ENCODE results near the gene DESI2.
"Not testable (repeated sequence)": the region's sequence is repeated elsewhere in the genome, so short reads cannot be mapped to it uniquely, and the experiment has no call there.

DESI2 gene

GRCh38 chr1:244660595-244660994 is 7.7 kb downstream of the DESI2 start:
- TF ChIP-seq EZH2phosphoT487 (conservative IDR thresholded peaks at IDR 0.05; ENCODE audit: low read length) (no peak), CTCF (IDR thresholded peaks at IDR 0.05; ENCODE audit: insufficient read depth, low read length, poor library complexity, severe bottlenecking) (no peak)
- H3K27me3 ChIP-seq (ENCODE audit: low read length): no peaks in the 10 kb centered on the region
- H2AFZ ChIP-seq (ENCODE audit: low read depth, low read length, severe bottlenecking): no peak overlapping the region
- no peaks in the 10 kb centered on the region for H3K9me3 ChIP-seq (ENCODE audit: insufficient read depth, low read length)
- H3K9me2 ChIP-seq (replicated peaks; ENCODE audit: insufficient read depth, low read length): no peaks in the 10 kb centered on the region
- no peak overlapping the region for H3K4me3 ChIP-seq (ENCODE audit: insufficient read depth, low read length, poor library complexity, severe bottlenecking)
- peaks cover 83% of the 10 kb centered on the region for H3F3A ChIP-seq (ENCODE audit: insufficient read depth)
- peaks cover 48% of the 10 kb centered on the region for H3K36me3 ChIP-seq (ENCODE audit: low read length)
- no peak overlapping the region for H3K9ac ChIP-seq (ENCODE audit: low read length)
- H4K20me1 ChIP-seq (ENCODE audit: low read depth, low read length): peaks cover 9% of the 10 kb centered on the region; the same call in 1 of the 2 replicates
- peak overlapping the region; percentile 11; the same call in 1 of the 2 replicates for H3K27ac ChIP-seq (ENCODE audit: low read depth, low read length)
- H3K4me2 ChIP-seq (ENCODE audit: low read depth, low read length, poor library complexity, severe bottlenecking): no peak overlapping the region
- H3K79me2 ChIP-seq (ENCODE audit: insufficient read depth, low read length): peaks cover 93% of the 10 kb centered on the region

GRCh38 chr1:244661569-244662312 is 8.8 kb downstream of the DESI2 start:
- H3F3A ChIP-seq (ENCODE audit: insufficient read depth): peaks cover 87% of the 10 kb centered on the region
- peak overlapping the region; percentile 91 for H3K4me2 ChIP-seq (ENCODE audit: low read depth, low read length, poor library complexity, severe bottlenecking)
- H2AFZ ChIP-seq (ENCODE audit: low read depth, low read length, severe bottlenecking); H3K9me2 ChIP-seq (replicated peaks; ENCODE audit: insufficient read depth, low read length); H4K20me1 ChIP-seq (ENCODE audit: low read depth, low read length); H3K9me3 ChIP-seq (ENCODE audit: insufficient read depth, low read length); H3K27me3 ChIP-seq (ENCODE audit: low read length): not testable (repeated sequence)
- H3K36me3 ChIP-seq (ENCODE audit: low read length): peaks cover 40% of the 10 kb centered on the region
- peak overlapping the region; percentile 42 for H3K4me3 ChIP-seq (ENCODE audit: insufficient read depth, low read length, poor library complexity, severe bottlenecking)
- H3K9ac ChIP-seq (ENCODE audit: low read length): peak overlapping the region; percentile 59
- peaks cover 93% of the 10 kb centered on the region for H3K79me2 ChIP-seq (ENCODE audit: insufficient read depth, low read length)
- H3K27ac ChIP-seq (ENCODE audit: low read depth, low read length): peak overlapping the region; percentile 97

GRCh38 chr1:244662599-244662998 is 9.7 kb downstream of the DESI2 start:
- peaks cover 93% of the 10 kb centered on the region for H3K79me2 ChIP-seq (ENCODE audit: insufficient read depth, low read length)
- no peaks in the 10 kb centered on the region for H3K9me3 ChIP-seq (ENCODE audit: insufficient read depth, low read length)
- peaks cover 32% of the 10 kb centered on the region for H3K36me3 ChIP-seq (ENCODE audit: low read length)
- no peaks in the 10 kb centered on the region for H3K27me3 ChIP-seq (ENCODE audit: low read length)
- peak overlapping the region; percentile 91 for H3K4me2 ChIP-seq (ENCODE audit: low read depth, low read length, poor library complexity, severe bottlenecking)
- H3K9me2 ChIP-seq (replicated peaks; ENCODE audit: insufficient read depth, low read length): no peaks in the 10 kb centered on the region
- H4K20me1 ChIP-seq (ENCODE audit: low read depth, low read length): peaks cover 3% of the 10 kb centered on the region; the same call in 1 of the 2 replicates
- H3K9ac ChIP-seq (ENCODE audit: low read length): peak overlapping the region; percentile 59
- TF ChIP-seq CTCF (IDR thresholded peaks at IDR 0.05; ENCODE audit: insufficient read depth, low read length, poor library complexity, severe bottlenecking) (no peak), EZH2phosphoT487 (conservative IDR thresholded peaks at IDR 0.05; ENCODE audit: low read length) (no peak)
- peak overlapping the region; percentile 97 for H3K27ac ChIP-seq (ENCODE audit: low read depth, low read length)
- H3F3A ChIP-seq (ENCODE audit: insufficient read depth): peaks cover 79% of the 10 kb centered on the region
- H2AFZ ChIP-seq (ENCODE audit: low read depth, low read length, severe bottlenecking): no peak overlapping the region
- H3K4me3 ChIP-seq (ENCODE audit: insufficient read depth, low read length, poor library complexity, severe bottlenecking): peak overlapping the region; percentile 42

- peaks cover 93% of the 10 kb centered on the region for H3K79me2 ChIP-seq (ENCODE audit: insufficient read depth, low read length)
- no peaks in the 10 kb centered on the region for H3K9me2 ChIP-seq (replicated peaks; ENCODE audit: insufficient read depth, low read length)
- H3K36me3 ChIP-seq (ENCODE audit: low read length): peaks cover 22% of the 10 kb centered on the region
- peak overlapping the region; percentile 59 for H3K9ac ChIP-seq (ENCODE audit: low read length)
- H3F3A ChIP-seq (ENCODE audit: insufficient read depth): peaks cover 62% of the 10 kb centered on the region
- peak overlapping the region; percentile 23 for H3K4me3 ChIP-seq (ENCODE audit: insufficient read depth, low read length, poor library complexity, severe bottlenecking)
- no peak overlapping the region for H2AFZ ChIP-seq (ENCODE audit: low read depth, low read length, severe bottlenecking)
- no peaks in the 10 kb centered on the region for H3K9me3 ChIP-seq (ENCODE audit: insufficient read depth, low read length)
- no peaks in the 10 kb centered on the region for H3K27me3 ChIP-seq (ENCODE audit: low read length)
- no peaks in the 10 kb centered on the region for H4K20me1 ChIP-seq (ENCODE audit: low read depth, low read length)
- H3K4me2 ChIP-seq (ENCODE audit: low read depth, low read length, poor library complexity, severe bottlenecking): peak overlapping the region; percentile 91
- TF ChIP-seq EZH2phosphoT487 (conservative IDR thresholded peaks at IDR 0.05; ENCODE audit: low read length): no peak
- TF ChIP-seq CTCF (IDR thresholded peaks at IDR 0.05; ENCODE audit: insufficient read depth, low read length, poor library complexity, severe bottlenecking): no peak
- H3K27ac ChIP-seq (ENCODE audit: low read depth, low read length): peak overlapping the region; percentile 97
These were observed 11.4 kb downstream of the DESI2 start for GRCh38 chr1:244664353-244664752.

Measured in SU-DHL-6 (cell line).